NB4 (cell line): ENCODE results near the gene NFAT5.

Experiments used
- DNase-seq: peaks from one replicate; pipeline ENCODE4 v3.0.0; 2010; ENCODE audit warnings: low read depth
- H3K4me3 ChIP-seq: one replicate; pipeline ENCODE4 v1.5.1; 2011; ENCODE audit warnings: mild to moderate bottlenecking, low read depth, low read length, moderate library complexity
- CTCF ChIP-seq: IDR thresholded peaks from one replicate; pipeline ENCODE4 v1.5.1; 2012; ENCODE audit warnings: low read depth, low read length
- MYC ChIP-seq: IDR thresholded peaks from 2 replicates; pipeline ENCODE4 v1.6.1; 2011; ENCODE audit warnings: low read depth, low read length
- POLR2A ChIP-seq: IDR thresholded peaks from 2 replicates; pipeline ENCODE4 v1.6.1; 2011; ENCODE audit warnings: mild to moderate bottlenecking; ENCODE audit not compliant: insufficient read length; ENCODE audit errors: extremely low read depth
- TF ChIP-seq, protein P1 (sequence below): IDR thresholded peaks from 2 replicates; pipeline ENCODE4 v1.6.1; 2011; ENCODE audit warnings: low read depth, low read length

Gene NFAT5

DNA sequence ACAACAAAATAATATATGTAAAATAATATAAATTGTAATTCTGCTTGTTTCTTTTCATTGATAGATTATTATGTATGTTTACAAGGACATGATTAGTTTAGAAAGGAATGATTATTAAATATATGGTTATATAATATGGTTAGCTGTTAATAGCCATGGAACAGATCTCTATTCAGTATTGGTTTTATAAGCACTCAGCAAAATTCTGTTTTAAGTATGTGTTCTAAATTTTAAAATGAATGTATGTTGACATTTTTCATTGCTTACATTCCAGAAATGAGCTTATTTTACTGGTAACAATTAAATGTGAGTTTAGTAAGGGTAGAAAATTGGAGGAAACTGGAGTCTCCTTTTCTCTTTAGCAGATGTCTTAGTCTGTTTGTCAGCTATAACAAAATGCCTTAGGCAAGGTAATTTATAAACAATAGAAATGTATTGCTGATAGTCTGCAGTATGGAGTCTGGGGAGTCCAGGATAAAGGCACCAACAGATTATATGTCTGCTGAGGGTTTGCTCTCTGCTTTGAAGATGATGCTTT lies 45.4 kb downstream of the NFAT5 start:
- no peak overlapping the region for H3K4me3 ChIP-seq
- DNase-seq = no peak
- TF ChIP-seq CTCF (no peak), POLR2A (no peak), MYC (no peak)
- TF ChIP-seq, protein P1, sequence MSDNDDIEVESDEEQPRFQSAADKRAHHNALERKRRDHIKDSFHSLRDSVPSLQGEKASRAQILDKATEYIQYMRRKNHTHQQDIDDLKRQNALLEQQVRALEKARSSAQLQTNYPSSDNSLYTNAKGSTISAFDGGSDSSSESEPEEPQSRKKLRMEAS = no peak

- H3K4me3 ChIP-seq = no peak overlapping the region
- peak; percentile 24 for DNase-seq
- TF ChIP-seq, protein P1 = no peak
- TF ChIP-seq MYC = no peak
- no peak for TF ChIP-seq POLR2A
- TF ChIP-seq CTCF = no peak
Measured at GRCh38 chr16:69613378-69614154, 47.8 kb downstream of the NFAT5 start.

DNA sequence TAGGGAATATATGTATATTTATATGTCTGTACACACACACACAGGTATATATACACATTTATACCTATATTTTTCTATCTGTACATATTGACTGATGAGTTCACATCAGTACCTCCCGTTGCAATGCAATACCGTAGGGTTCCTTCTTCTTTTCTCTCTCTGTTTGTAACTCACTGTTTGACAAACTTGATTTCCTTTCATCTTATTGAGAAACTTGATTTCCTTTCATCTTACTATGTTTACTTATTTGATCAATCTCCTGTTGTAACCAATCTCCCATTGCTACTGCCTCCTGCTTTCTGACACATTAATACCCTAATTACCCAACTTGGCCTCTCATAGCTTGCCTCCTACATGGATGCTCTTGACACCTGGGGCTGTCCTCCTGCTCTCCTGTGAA lies 49.8 kb downstream of the NFAT5 start:
- DNase-seq = no peak
- TF ChIP-seq POLR2A (no peak), CTCF (no peak), MYC (no peak)
- TF ChIP-seq, protein P1 = no peak
- no peak overlapping the region for H3K4me3 ChIP-seq

GRCh38 chr16:69616082-69616481 lies 50.3 kb downstream of the NFAT5 start:
- no peak overlapping the region for H3K4me3 ChIP-seq
- no peak for DNase-seq
- TF ChIP-seq CTCF (no peak), POLR2A (no peak), MYC (no peak)
- TF ChIP-seq, protein P1 = no peak

- no peak overlapping the region for H3K4me3 ChIP-seq
- no peak for DNase-seq
- TF ChIP-seq CTCF (no peak), POLR2A (no peak), MYC (no peak)
- TF ChIP-seq, protein P1 = no peak
Measured at GRCh38 chr16:69618307-69618706, 52.5 kb downstream of the NFAT5 start.
